ENCODE results near the gene EXOC2.
"Not testable (repeated sequence)": the region's sequence is repeated elsewhere in the genome, so short reads cannot be mapped to it uniquely, and the experiment has no call there.

Gene EXOC2

GRCh38 chr6:701215-701614 lies 8.3 kb upstream of the EXOC2 start:
- H3K9ac ChIP-seq (ENCODE audit: low read length): no peak overlapping the region

GRCh38 chr6:700490-700889 lies 7.6 kb upstream of the EXOC2 start:
- Histone ChIP-seq H3K79me1 (ENCODE audit: low read length) (no peaks in the 10 kb centered on the region), H2BK12ac (ENCODE audit: low read length) (no peak overlapping the region), H3K23ac (ENCODE audit: low read length) (no peak overlapping the region), H3K36me3 (ENCODE audit: control insufficient read depth in 1 of 2, insufficient read depth in 2 of 2, low read length in 2 of 2) (no peaks in the 10 kb centered on the region), H3K9me3 (ENCODE audit: insufficient read depth, low read depth, low read length) (no peaks in the 10 kb centered on the region), H3K79me2 (ENCODE audit: control insufficient read depth, insufficient read depth, low read length, poor library complexity) (no peaks in the 10 kb centered on the region), H3K9ac (ENCODE audit: low read length) (no peak overlapping the region), H2BK120ac (ENCODE audit: insufficient read depth, low read length, poor library complexity) (no peak overlapping the region), H4K12ac (ENCODE audit: low read depth, low read length) (no peak overlapping the region), H2BK5ac (ENCODE audit: low read depth, low read length, poor library complexity) (no peak overlapping the region), H3K18ac (ENCODE audit: low read length) (no peak overlapping the region), H3K4ac (ENCODE audit: low read depth, low read length) (no peak overlapping the region), H3K4me1 (ENCODE audit: control insufficient read depth in 1 of 2, insufficient read depth in 2 of 2, low read length in 2 of 2) (no peaks in the 10 kb centered on the region), H3K4me2 (ENCODE audit: low read length) (no peak overlapping the region), H4K8ac (ENCODE audit: low read depth, low read length) (no peak overlapping the region), H3K27ac (ENCODE audit: low read depth, low read length) (no peak overlapping the region), H2AK5ac (ENCODE audit: low read length) (no peak overlapping the region), H2AFZ (ENCODE audit: insufficient read depth, low read length, poor library complexity) (no peak overlapping the region), H3K27me3 (ENCODE audit: insufficient read depth, low read length) (no peaks in the 10 kb centered on the region), H3K4me3 (ENCODE audit: low read depth, low read length) (no peak overlapping the region), H4K91ac (ENCODE audit: low read depth, low read length) (no peak overlapping the region), H3K14ac (ENCODE audit: low read length) (no peak overlapping the region)
- DNase-seq: no peak
- WGBS (ENCODE audit: extremely low coverage, insufficient coverage, insufficient read length): no CpG with 5 or more reads among the region's 3 CpGs

More at GRCh38 chr6:701215-701614, 8.3 kb upstream of the EXOC2 start:
- Histone ChIP-seq H3K27me3 (ENCODE audit: insufficient read depth, low read length) (no peaks in the 10 kb centered on the region), H2BK120ac (ENCODE audit: insufficient read depth, low read length, poor library complexity) (no peak overlapping the region), H3K79me1 (ENCODE audit: low read length) (no peaks in the 10 kb centered on the region), H4K91ac (ENCODE audit: low read depth, low read length) (no peak overlapping the region), H2AFZ (ENCODE audit: insufficient read depth, low read length, poor library complexity) (no peak overlapping the region), H3K14ac (ENCODE audit: low read length) (no peak overlapping the region), H3K9me3 (ENCODE audit: insufficient read depth, low read depth, low read length) (no peaks in the 10 kb centered on the region), H3K4me2 (ENCODE audit: low read length) (no peak overlapping the region), H3K4me1 (ENCODE audit: control insufficient read depth in 1 of 2, insufficient read depth in 2 of 2, low read length in 2 of 2) (no peaks in the 10 kb centered on the region), H3K18ac (ENCODE audit: low read length) (no peak overlapping the region), H2BK5ac (ENCODE audit: low read depth, low read length, poor library complexity) (no peak overlapping the region), H3K23ac (ENCODE audit: low read length) (no peak overlapping the region), H3K4ac (ENCODE audit: low read depth, low read length) (no peak overlapping the region), H2BK12ac (ENCODE audit: low read length) (no peak overlapping the region), H3K27ac (ENCODE audit: low read depth, low read length) (no peak overlapping the region), H2AK5ac (ENCODE audit: low read length) (no peak overlapping the region), H3K36me3 (ENCODE audit: control insufficient read depth in 1 of 2, insufficient read depth in 2 of 2, low read length in 2 of 2) (no peaks in the 10 kb centered on the region), H4K8ac (ENCODE audit: low read depth, low read length) (no peak overlapping the region), H3K79me2 (ENCODE audit: control insufficient read depth, insufficient read depth, low read length, poor library complexity) (no peaks in the 10 kb centered on the region), H4K12ac (ENCODE audit: low read depth, low read length) (no peak overlapping the region), H3K4me3 (ENCODE audit: low read depth, low read length) (no peak overlapping the region)
- no peak for DNase-seq
- no CpG with 5 or more reads among the region's 4 CpGs for WGBS (ENCODE audit: extremely low coverage, insufficient coverage, insufficient read length)

GRCh38 chr6:699319-699718 lies 6.4 kb upstream of the EXOC2 start:
- no peak overlapping the region for H3K18ac ChIP-seq (ENCODE audit: low read length)

GRCh38 chr6:694431-695126 lies 1.6 kb upstream of the EXOC2 start:
- H2AFZ ChIP-seq (ENCODE audit: insufficient read depth, low read length, poor library complexity); H4K8ac ChIP-seq (ENCODE audit: low read depth, low read length); H3K4me1 ChIP-seq (ENCODE audit: control insufficient read depth in 1 of 2, insufficient read depth in 2 of 2, low read length in 2 of 2); H4K91ac ChIP-seq (ENCODE audit: low read depth, low read length); H3K79me2 ChIP-seq (ENCODE audit: control insufficient read depth, insufficient read depth, low read length, poor library complexity); H3K23ac ChIP-seq (ENCODE audit: low read length); H2BK12ac ChIP-seq (ENCODE audit: low read length); H3K9me3 ChIP-seq (ENCODE audit: insufficient read depth, low read depth, low read length); DNase-seq; H3K18ac ChIP-seq (ENCODE audit: low read length); H3K9ac ChIP-seq (ENCODE audit: low read length); H3K36me3 ChIP-seq (ENCODE audit: control insufficient read depth in 1 of 2, insufficient read depth in 2 of 2, low read length in 2 of 2); H2AK5ac ChIP-seq (ENCODE audit: low read length); H3K79me1 ChIP-seq (ENCODE audit: low read length); H3K14ac ChIP-seq (ENCODE audit: low read length); H3K4me2 ChIP-seq (ENCODE audit: low read length); H2BK120ac ChIP-seq (ENCODE audit: insufficient read depth, low read length, poor library complexity); H3K27ac ChIP-seq (ENCODE audit: low read depth, low read length); H2BK5ac ChIP-seq (ENCODE audit: low read depth, low read length, poor library complexity); H3K27me3 ChIP-seq (ENCODE audit: insufficient read depth, low read length); H3K4me3 ChIP-seq (ENCODE audit: low read depth, low read length); H3K4ac ChIP-seq (ENCODE audit: low read depth, low read length); H4K12ac ChIP-seq (ENCODE audit: low read depth, low read length): not testable (repeated sequence)
- no CpG with 5 or more reads among the region's 40 CpGs for WGBS (ENCODE audit: extremely low coverage, insufficient coverage, insufficient read length)

More at GRCh38 chr6:699319-699718, 6.4 kb upstream of the EXOC2 start:
- Histone ChIP-seq H3K27ac (ENCODE audit: low read depth, low read length) (no peak overlapping the region), H3K9me3 (ENCODE audit: insufficient read depth, low read depth, low read length) (no peaks in the 10 kb centered on the region), H3K4me1 (ENCODE audit: control insufficient read depth in 1 of 2, insufficient read depth in 2 of 2, low read length in 2 of 2) (no peaks in the 10 kb centered on the region), H3K4ac (ENCODE audit: low read depth, low read length) (no peak overlapping the region), H3K79me2 (ENCODE audit: control insufficient read depth, insufficient read depth, low read length, poor library complexity) (no peaks in the 10 kb centered on the region), H2BK120ac (ENCODE audit: insufficient read depth, low read length, poor library complexity) (no peak overlapping the region), H3K4me2 (ENCODE audit: low read length) (no peak overlapping the region), H3K4me3 (ENCODE audit: low read depth, low read length) (no peak overlapping the region), H2BK5ac (ENCODE audit: low read depth, low read length, poor library complexity) (no peak overlapping the region), H3K23ac (ENCODE audit: low read length) (no peak overlapping the region), H4K8ac (ENCODE audit: low read depth, low read length) (no peak overlapping the region), H3K14ac (ENCODE audit: low read length) (no peak overlapping the region), H3K9ac (ENCODE audit: low read length) (no peak overlapping the region), H4K12ac (ENCODE audit: low read depth, low read length) (no peak overlapping the region), H2AFZ (ENCODE audit: insufficient read depth, low read length, poor library complexity) (no peak overlapping the region), H2BK12ac (ENCODE audit: low read length) (no peak overlapping the region), H2AK5ac (ENCODE audit: low read length) (no peak overlapping the region), H3K36me3 (ENCODE audit: control insufficient read depth in 1 of 2, insufficient read depth in 2 of 2, low read length in 2 of 2) (no peaks in the 10 kb centered on the region), H3K27me3 (ENCODE audit: insufficient read depth, low read length) (no peaks in the 10 kb centered on the region), H3K79me1 (ENCODE audit: low read length) (no peaks in the 10 kb centered on the region), H4K91ac (ENCODE audit: low read depth, low read length) (no peak overlapping the region)
- no CpG with 5 or more reads among the region's 6 CpGs for WGBS (ENCODE audit: extremely low coverage, insufficient coverage, insufficient read length)
- DNase-seq: no peak
